ENCODE measurements around the gene OXTR. TPM values are rescaled to one million over a fixed set of nuclear protein-coding genes. Genes with fewer than 3 reads are reported as not detected.

Gene OXTR
- total RNA-seq, 1 donor from 2014 or later, result 0.53 TPM

DNA sequence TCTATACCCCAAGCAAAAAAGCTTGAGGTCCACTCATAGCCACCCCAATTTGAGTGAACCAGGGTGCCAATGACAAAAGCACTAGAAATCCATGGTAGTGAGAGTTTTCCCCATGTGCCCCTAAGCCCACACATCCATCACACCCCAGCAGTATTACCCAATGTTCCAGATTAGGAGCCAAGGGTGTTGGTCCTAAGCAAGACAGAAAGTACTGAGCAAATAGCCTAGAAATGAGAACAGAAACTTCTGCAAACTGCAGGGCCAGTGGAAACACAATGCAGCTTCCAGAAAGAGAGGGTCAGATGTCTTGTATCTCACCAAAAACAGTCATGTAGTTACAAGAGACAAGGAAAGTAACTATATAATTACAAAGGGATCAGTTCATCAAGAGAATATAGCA lies 10.9 kb upstream of the OXTR start:
- DNase-seq (ENCODE audit: low read depth), result no peak
- no peaks in the 10 kb centered on the region for H3K27me3 ChIP-seq (ENCODE audit: control insufficient read depth, insufficient read depth, low read length)
- no peaks in the 10 kb centered on the region for H3K36me3 ChIP-seq (ENCODE audit: control insufficient read depth, insufficient read depth, low read length)
- H3K4me3 ChIP-seq (ENCODE audit: low read depth, low read length), result no peak overlapping the region
- TF ChIP-seq, protein P1, sequence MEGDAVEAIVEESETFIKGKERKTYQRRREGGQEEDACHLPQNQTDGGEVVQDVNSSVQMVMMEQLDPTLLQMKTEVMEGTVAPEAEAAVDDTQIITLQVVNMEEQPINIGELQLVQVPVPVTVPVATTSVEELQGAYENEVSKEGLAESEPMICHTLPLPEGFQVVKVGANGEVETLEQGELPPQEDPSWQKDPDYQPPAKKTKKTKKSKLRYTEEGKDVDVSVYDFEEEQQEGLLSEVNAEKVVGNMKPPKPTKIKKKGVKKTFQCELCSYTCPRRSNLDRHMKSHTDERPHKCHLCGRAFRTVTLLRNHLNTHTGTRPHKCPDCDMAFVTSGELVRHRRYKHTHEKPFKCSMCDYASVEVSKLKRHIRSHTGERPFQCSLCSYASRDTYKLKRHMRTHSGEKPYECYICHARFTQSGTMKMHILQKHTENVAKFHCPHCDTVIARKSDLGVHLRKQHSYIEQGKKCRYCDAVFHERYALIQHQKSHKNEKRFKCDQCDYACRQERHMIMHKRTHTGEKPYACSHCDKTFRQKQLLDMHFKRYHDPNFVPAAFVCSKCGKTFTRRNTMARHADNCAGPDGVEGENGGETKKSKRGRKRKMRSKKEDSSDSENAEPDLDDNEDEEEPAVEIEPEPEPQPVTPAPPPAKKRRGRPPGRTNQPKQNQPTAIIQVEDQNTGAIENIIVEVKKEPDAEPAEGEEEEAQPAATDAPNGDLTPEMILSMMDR (IDR thresholded peaks at IDR 0.05; ENCODE audit: insufficient read depth, low read length, severe bottlenecking), result no peak
- no peak for FAIRE-seq

DNA sequence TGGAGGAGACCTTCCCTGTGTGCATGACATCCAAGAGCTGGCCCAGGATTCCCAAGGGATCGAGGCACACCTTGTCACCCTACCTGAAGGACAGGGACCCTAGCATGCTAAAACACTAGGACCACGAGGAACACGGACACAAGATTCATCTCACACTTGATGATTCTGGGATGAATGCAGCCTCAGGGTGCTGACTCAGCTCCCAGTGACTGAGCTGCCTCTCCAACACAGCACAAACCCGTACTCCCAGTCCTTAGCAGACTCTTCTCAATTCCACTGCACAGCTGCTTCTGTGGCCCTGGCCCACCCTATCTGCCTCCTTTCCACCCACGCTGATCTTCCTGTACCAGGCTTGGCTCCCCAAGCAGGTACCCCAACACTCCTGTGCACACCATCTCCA lies 9.1 kb upstream of the OXTR start:
- TF ChIP-seq, protein P1 (IDR thresholded peaks at IDR 0.05; ENCODE audit: insufficient read depth, low read length, severe bottlenecking), result no peak
- no peak overlapping the region for H3K4me3 ChIP-seq (ENCODE audit: low read depth, low read length)
- H3K36me3 ChIP-seq (ENCODE audit: control insufficient read depth, insufficient read depth, low read length), result no peaks in the 10 kb centered on the region
- DNase-seq (ENCODE audit: low read depth) (peak; percentile 53), FAIRE-seq (no peak)
- H3K27me3 ChIP-seq (ENCODE audit: control insufficient read depth, insufficient read depth, low read length), result no peaks in the 10 kb centered on the region

DNA sequence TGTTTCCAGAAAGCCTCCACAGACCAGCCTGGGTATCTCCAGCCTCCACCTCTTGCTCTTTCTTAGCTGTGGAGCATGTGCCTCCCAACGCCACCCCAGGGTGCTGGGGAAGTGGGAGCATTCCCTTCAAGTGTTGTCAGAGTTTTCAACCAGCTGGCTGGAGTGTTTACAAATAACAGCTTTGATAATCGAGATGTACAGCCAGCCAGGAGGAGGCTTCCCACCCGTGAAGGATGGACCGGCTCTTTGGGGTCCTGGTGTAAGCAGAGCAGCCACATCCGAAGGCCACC lies 8.5 kb upstream of the OXTR start:
- TF ChIP-seq, protein P1 (IDR thresholded peaks at IDR 0.05; ENCODE audit: insufficient read depth, low read length, severe bottlenecking), result no peak
- FAIRE-seq (no peak), DNase-seq (ENCODE audit: low read depth) (no peak)
- H3K27me3 ChIP-seq (ENCODE audit: control insufficient read depth, insufficient read depth, low read length), result no peaks in the 10 kb centered on the region
- no peak overlapping the region for H3K4me3 ChIP-seq (ENCODE audit: low read depth, low read length)
- no peaks in the 10 kb centered on the region for H3K36me3 ChIP-seq (ENCODE audit: control insufficient read depth, insufficient read depth, low read length)

DNA sequence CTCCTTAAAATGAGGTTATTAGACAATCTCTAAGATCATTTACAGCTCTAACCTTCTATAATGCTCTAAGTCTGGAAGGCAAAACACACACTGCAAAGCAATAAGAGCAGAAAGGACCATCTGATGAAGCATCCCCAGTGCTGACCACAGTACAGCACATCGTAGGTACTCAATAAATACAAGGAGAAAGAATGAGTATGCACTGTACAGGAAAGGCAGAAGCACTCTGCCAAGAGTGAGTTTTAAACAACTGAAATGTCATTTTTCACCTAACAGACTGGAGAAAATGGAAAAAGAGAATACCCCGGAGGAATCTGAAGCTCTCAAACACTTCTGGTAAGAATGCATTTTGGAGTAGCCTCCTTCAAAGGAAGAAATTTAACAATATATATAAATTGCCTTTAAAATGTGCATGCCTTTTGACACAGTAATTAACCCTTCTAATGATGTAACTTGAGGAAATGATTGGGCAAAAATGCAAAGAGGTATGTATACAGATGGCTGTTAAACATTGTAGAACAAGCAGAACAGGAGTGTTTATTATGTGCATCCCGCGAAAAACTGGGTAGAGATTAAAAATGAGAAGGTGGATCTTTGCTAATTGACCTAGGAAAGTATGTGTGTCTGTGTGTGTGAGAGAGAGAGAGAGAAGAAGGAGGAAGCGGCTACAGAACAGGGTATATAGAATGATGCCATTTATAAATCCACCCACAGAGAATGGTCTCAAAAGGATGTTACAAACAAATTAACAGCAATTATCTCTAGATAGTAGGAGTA lies 8.0 kb upstream of the OXTR start:
- H3K4me3 ChIP-seq (ENCODE audit: low read depth, low read length), result no peak overlapping the region
- no peaks in the 10 kb centered on the region for H3K36me3 ChIP-seq (ENCODE audit: control insufficient read depth, insufficient read depth, low read length)
- no peaks in the 10 kb centered on the region for H3K27me3 ChIP-seq (ENCODE audit: control insufficient read depth, insufficient read depth, low read length)
- no peak for DNase-seq (ENCODE audit: low read depth)
- FAIRE-seq, result no peak
- TF ChIP-seq, protein P1 (IDR thresholded peaks at IDR 0.05; ENCODE audit: insufficient read depth, low read length, severe bottlenecking), result no peak

DNA sequence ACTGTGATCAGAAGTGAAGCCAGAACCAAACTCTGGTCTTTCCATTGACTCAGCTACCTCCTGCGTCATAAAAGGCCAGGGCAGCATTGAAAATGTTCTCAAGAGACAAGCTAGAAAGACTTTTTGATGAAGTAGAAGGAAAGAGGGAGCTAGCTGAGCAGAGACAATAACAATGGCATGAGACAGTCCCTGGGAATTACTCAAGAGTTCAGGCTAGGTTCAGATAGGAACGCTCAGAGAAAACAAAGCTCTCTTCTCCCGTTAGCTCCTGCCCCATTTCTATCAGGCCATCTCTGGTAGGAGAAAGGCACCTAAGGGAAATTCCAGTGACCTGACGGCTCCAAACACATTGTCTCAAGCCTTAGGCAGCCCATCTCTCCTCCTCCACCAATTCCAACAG lies 7.0 kb upstream of the OXTR start:
- TF ChIP-seq, protein P1 (IDR thresholded peaks at IDR 0.05; ENCODE audit: insufficient read depth, low read length, severe bottlenecking), result no peak
- Histone ChIP-seq H3K27me3 (ENCODE audit: control insufficient read depth, insufficient read depth, low read length) (no peaks in the 10 kb centered on the region), H3K36me3 (ENCODE audit: control insufficient read depth, insufficient read depth, low read length) (no peaks in the 10 kb centered on the region), H3K4me3 (ENCODE audit: low read depth, low read length) (no peak overlapping the region)
- no peak for DNase-seq (ENCODE audit: low read depth)
- FAIRE-seq, result no peak

DNA sequence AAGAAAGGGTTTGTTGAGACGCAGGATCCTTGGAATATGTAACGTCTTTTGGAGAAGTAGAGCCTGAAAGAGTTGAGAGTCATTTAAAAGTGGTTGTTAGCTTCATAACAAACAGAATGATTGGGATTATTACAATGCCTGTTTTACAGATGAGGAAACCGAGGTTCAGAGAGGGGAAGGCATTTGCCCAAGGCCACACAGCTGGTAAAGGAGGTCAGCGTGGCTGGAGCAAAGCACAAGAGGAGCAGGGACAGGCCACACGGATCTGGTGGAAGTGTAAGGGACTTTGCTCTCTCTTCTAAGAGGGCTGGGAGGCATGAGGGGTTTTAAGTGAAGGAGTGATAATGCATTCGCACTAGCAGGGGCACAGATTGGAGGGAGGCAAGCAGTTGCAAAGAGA lies 6.2 kb upstream of the OXTR start:
- no peaks in the 10 kb centered on the region for H3K36me3 ChIP-seq (ENCODE audit: control insufficient read depth, insufficient read depth, low read length)
- TF ChIP-seq, protein P1 (IDR thresholded peaks at IDR 0.05; ENCODE audit: insufficient read depth, low read length, severe bottlenecking), result no peak
- no peaks in the 10 kb centered on the region for H3K27me3 ChIP-seq (ENCODE audit: control insufficient read depth, insufficient read depth, low read length)
- no peak overlapping the region for H3K4me3 ChIP-seq (ENCODE audit: low read depth, low read length)
- DNase-seq (ENCODE audit: low read depth) (no peak), FAIRE-seq (no peak)

Measured in bronchial epithelial cell (primary cell).